ENCODE results near the gene HSD17B13.

- TF ChIP-seq E2F5 (CRISPR knock-in tag; IDR thresholded peaks at IDR 0.05) (no peak), IRF2 (CRISPR knock-in tag; IDR thresholded peaks at IDR 0.05; ENCODE audit: borderline replicate concordance, low read depth) (no peak), SMAD4 (CRISPR knock-in tag; IDR thresholded peaks at IDR 0.05) (no peak), CTCF (IDR thresholded peaks at IDR 0.05) (no peak), FOXK1 (CRISPR knock-in tag; IDR thresholded peaks at IDR 0.05) (no peak), ZBTB43 (CRISPR knock-in tag; IDR thresholded peaks at IDR 0.05) (no peak), HMGXB4 (CRISPR knock-in tag; IDR thresholded peaks at IDR 0.05) (no peak), CBFB (CRISPR knock-in tag; IDR thresholded peaks at IDR 0.05; ENCODE audit: low read depth) (no peak), ATF2 (CRISPR knock-in tag; IDR thresholded peaks at IDR 0.05; ENCODE audit: borderline replicate concordance, low read depth) (no peak), SP1 (CRISPR knock-in tag; conservative IDR thresholded peaks at IDR 0.05) (no peak), AFF4 (CRISPR knock-in tag; IDR thresholded peaks at IDR 0.05; ENCODE audit: borderline replicate concordance) (no peak), NR3C1 (CRISPR knock-in tag; conservative IDR thresholded peaks at IDR 0.05; ENCODE audit: low read depth) (no peak), ETV6 (CRISPR knock-in tag; IDR thresholded peaks at IDR 0.05) (no peak)
Observed at GRCh38 chr4:87266986-87267385, 55.7 kb downstream of the HSD17B13 start.

Measured in WTC11 (cell line).